SK-N-SH (cell line): ENCODE data around the gene EFCAB11.

ENCODE experiments used
- EP300 ChIP-seq, 2 experiments: IDR thresholded peaks; 2 replicates each; pipeline versions ENCODE4 v1.4.0 to v1.6.1; 2012; ENCODE audit warnings: borderline replicate concordance in 1 of 2, low read depth in 1 of 2, low read length in 1 of 2
- EZH2phosphoT487 ChIP-seq: fragments of 200-600 bp; sonication (generic); IDR thresholded peaks from 2 replicates; pipeline ENCODE4 v1.6.1; 2017; ENCODE audit warnings: low read depth, mixed run types, mild to moderate bottlenecking, antibody characterized with exemption, moderate library complexity, borderline replicate concordance
- FOXJ3 ChIP-seq: sonication (generic); formaldehyde crosslinking; IDR thresholded peaks from 2 replicates; pipeline ENCODE4 v1.5.1; 2020; ENCODE audit warnings: mild to moderate bottlenecking, missing genetic modification reagents
- MXI1 ChIP-seq: IDR thresholded peaks from 2 replicates; pipeline ENCODE4 v1.6.1; 2012; ENCODE audit warnings: mild to moderate bottlenecking, low read depth, low read length, improper control_type of control experiment
- NFIC ChIP-seq: IDR thresholded peaks from 2 replicates; pipeline ENCODE4 v1.4.0; 2012; ENCODE audit warnings: borderline replicate concordance
- NRF1 ChIP-seq: IDR thresholded peaks from 2 replicates; pipeline ENCODE4 v1.6.1; 2012; ENCODE audit warnings: low read depth, mild to moderate bottlenecking, low read length
- RCOR1 ChIP-seq: fragments of 150-350 bp; IDR thresholded peaks from 2 replicates; pipeline ENCODE4 v1.6.1; 2017; ENCODE audit warnings: antibody characterized with exemption, low read length
- RFX5 ChIP-seq: IDR thresholded peaks from 2 replicates; pipeline ENCODE4 v1.6.1; 2012; ENCODE audit warnings: mild to moderate bottlenecking, improper control_type of control experiment, low read length
- TAF1 ChIP-seq: IDR thresholded peaks from 2 replicates; pipeline ENCODE4 v1.6.1; 2012; ENCODE audit warnings: low read depth, mild to moderate bottlenecking, low read length, moderate library complexity, borderline replicate concordance
- TF ChIP-seq, protein P1 (sequence below): fragments of 150-350 bp; IDR thresholded peaks from 2 replicates; pipeline ENCODE4 v1.6.1; 2017; ENCODE audit warnings: antibody characterized with exemption, low read length, low read depth, borderline replicate concordance
- TF ChIP-seq, protein P2 (sequence below): fragments of 200-600 bp; sonication (generic); IDR thresholded peaks from 2 replicates; pipeline ENCODE4 v1.6.1; 2017; ENCODE audit warnings: antibody characterized with exemption, mild to moderate bottlenecking, moderate library complexity
- TF ChIP-seq, protein P3 (sequence below): IDR thresholded peaks from 2 replicates; pipeline ENCODE4 v1.6.1; 2012; ENCODE audit warnings: mild to moderate bottlenecking, low read depth, low read length, moderate library complexity
- TF ChIP-seq, protein P4 (sequence below): IDR thresholded peaks from 2 replicates; pipeline ENCODE4; 2012

DNA sequence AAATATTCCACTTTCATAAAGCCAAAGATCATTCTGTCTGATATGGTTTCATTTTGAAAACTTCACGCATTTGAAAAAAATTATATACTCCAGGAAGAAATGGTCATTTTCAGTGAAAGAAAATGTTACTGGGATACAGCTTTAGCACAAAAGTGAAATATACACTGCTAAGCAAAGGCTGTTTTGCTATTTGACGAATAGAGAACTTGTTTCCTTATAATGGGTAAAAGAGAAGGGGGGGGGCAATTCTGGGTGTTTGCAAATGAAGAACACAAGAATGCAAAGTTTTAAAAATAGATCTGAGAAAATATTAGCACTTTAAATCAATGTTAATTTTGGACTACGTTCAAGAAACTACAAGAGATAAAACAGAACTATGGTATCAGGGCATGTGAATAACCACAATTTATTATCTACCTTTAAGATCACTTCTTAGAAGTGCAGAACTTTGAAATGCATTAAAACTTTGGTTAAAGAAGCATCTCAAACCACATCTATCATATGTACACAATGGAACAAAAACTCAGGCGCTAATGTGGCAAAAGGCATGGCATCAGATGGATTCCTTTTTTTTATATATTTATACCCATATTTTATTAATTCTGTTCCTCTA is 51.1 kb downstream of the EFCAB11 start:
- TF ChIP-seq, protein P1, sequence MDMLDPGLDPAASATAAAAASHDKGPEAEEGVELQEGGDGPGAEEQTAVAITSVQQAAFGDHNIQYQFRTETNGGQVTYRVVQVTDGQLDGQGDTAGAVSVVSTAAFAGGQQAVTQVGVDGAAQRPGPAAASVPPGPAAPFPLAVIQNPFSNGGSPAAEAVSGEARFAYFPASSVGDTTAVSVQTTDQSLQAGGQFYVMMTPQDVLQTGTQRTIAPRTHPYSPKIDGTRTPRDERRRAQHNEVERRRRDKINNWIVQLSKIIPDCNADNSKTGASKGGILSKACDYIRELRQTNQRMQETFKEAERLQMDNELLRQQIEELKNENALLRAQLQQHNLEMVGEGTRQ = no peak
- TF ChIP-seq, protein P2, sequence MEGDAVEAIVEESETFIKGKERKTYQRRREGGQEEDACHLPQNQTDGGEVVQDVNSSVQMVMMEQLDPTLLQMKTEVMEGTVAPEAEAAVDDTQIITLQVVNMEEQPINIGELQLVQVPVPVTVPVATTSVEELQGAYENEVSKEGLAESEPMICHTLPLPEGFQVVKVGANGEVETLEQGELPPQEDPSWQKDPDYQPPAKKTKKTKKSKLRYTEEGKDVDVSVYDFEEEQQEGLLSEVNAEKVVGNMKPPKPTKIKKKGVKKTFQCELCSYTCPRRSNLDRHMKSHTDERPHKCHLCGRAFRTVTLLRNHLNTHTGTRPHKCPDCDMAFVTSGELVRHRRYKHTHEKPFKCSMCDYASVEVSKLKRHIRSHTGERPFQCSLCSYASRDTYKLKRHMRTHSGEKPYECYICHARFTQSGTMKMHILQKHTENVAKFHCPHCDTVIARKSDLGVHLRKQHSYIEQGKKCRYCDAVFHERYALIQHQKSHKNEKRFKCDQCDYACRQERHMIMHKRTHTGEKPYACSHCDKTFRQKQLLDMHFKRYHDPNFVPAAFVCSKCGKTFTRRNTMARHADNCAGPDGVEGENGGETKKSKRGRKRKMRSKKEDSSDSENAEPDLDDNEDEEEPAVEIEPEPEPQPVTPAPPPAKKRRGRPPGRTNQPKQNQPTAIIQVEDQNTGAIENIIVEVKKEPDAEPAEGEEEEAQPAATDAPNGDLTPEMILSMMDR = no peak
- TF ChIP-seq, protein P3, sequence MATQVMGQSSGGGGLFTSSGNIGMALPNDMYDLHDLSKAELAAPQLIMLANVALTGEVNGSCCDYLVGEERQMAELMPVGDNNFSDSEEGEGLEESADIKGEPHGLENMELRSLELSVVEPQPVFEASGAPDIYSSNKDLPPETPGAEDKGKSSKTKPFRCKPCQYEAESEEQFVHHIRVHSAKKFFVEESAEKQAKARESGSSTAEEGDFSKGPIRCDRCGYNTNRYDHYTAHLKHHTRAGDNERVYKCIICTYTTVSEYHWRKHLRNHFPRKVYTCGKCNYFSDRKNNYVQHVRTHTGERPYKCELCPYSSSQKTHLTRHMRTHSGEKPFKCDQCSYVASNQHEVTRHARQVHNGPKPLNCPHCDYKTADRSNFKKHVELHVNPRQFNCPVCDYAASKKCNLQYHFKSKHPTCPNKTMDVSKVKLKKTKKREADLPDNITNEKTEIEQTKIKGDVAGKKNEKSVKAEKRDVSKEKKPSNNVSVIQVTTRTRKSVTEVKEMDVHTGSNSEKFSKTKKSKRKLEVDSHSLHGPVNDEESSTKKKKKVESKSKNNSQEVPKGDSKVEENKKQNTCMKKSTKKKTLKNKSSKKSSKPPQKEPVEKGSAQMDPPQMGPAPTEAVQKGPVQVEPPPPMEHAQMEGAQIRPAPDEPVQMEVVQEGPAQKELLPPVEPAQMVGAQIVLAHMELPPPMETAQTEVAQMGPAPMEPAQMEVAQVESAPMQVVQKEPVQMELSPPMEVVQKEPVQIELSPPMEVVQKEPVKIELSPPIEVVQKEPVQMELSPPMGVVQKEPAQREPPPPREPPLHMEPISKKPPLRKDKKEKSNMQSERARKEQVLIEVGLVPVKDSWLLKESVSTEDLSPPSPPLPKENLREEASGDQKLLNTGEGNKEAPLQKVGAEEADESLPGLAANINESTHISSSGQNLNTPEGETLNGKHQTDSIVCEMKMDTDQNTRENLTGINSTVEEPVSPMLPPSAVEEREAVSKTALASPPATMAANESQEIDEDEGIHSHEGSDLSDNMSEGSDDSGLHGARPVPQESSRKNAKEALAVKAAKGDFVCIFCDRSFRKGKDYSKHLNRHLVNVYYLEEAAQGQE = no peak
- no peak for TF ChIP-seq MXI1
- no peak for TF ChIP-seq FOXJ3 (CRISPR knock-in tag)
- peak; percentile 26; the same call in 1 of the 2 replicates for TF ChIP-seq NFIC
- TF ChIP-seq RFX5 = no peak
- TF ChIP-seq EP300 (IDR thresholded peaks at IDR 0.05; ENCODE audit: borderline replicate concordance in 1 of 2, low read depth in 1 of 2, low read length in 1 of 2) = no peak
- TF ChIP-seq EZH2phosphoT487 = no peak
- TF ChIP-seq, protein P4, sequence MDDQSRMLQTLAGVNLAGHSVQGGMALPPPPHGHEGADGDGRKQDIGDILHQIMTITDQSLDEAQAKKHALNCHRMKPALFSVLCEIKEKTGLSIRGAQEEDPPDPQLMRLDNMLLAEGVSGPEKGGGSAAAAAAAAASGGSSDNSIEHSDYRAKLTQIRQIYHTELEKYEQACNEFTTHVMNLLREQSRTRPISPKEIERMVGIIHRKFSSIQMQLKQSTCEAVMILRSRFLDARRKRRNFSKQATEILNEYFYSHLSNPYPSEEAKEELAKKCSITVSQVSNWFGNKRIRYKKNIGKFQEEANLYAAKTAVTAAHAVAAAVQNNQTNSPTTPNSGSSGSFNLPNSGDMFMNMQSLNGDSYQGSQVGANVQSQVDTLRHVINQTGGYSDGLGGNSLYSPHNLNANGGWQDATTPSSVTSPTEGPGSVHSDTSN = no peak
- TF ChIP-seq NRF1 = no peak
- TF ChIP-seq RCOR1 = no peak
- no peak for TF ChIP-seq TAF1
